C4-2B (cell line): ENCODE measurements around the gene PDE4B.

Experiments
- H3K27ac ChIP-seq: fragments of 450-650 bp; 2 replicates; pipeline ENCODE4 v1.5.1; 2017
- CTCF ChIP-seq: fragments of 450-650 bp; conservative IDR thresholded peaks from 2 replicates; pipeline ENCODE4 v1.5.1; 2017; ENCODE audit warnings: mild to moderate bottlenecking
- ZFX ChIP-seq: fragments of 450-650 bp; IDR thresholded peaks from 2 replicates; pipeline ENCODE4 v1.6.1; 2017

The PDE4B gene

GRCh38 chr1:66368261-66368660 lies 575.6 kb downstream of the PDE4B start:
- H3K27ac ChIP-seq: no peak overlapping the region
- TF ChIP-seq CTCF (no peak), ZFX (no peak)

GRCh38 chr1:66370462-66370971 lies 577.8 kb downstream of the PDE4B start:
- H3K27ac ChIP-seq: no peak overlapping the region
- TF ChIP-seq ZFX (no peak), CTCF (no peak)

GRCh38 chr1:66371233-66372005 lies 578.7 kb downstream of the PDE4B start:
- no peak for TF ChIP-seq CTCF
- TF ChIP-seq ZFX: no peak
- H3K27ac ChIP-seq: no peak overlapping the region

GRCh38 chr1:66372522-66373101 lies 579.9 kb downstream of the PDE4B start:
- no peak overlapping the region for H3K27ac ChIP-seq
- TF ChIP-seq ZFX: no peak
- no peak for TF ChIP-seq CTCF

- TF ChIP-seq ZFX (no peak), CTCF (no peak)
- H3K27ac ChIP-seq: no peak overlapping the region
These were observed 580.5 kb downstream of the PDE4B start for GRCh38 chr1:66373157-66373591.

- TF ChIP-seq ZFX: no peak
- no peak for TF ChIP-seq CTCF
- no peak overlapping the region for H3K27ac ChIP-seq
These were observed 581.5 kb downstream of the PDE4B start for GRCh38 chr1:66374148-66374547.

- TF ChIP-seq ZFX: no peak
- no peak for TF ChIP-seq CTCF
- H3K27ac ChIP-seq: no peak overlapping the region
These were observed 581.9 kb downstream of the PDE4B start for GRCh38 chr1:66374561-66375111.
